Measurements from ENCODE around the gene HINFP.

- TF ChIP-seq CTCF (IDR thresholded peaks at IDR 0.05), result no peak
- no peak for TF ChIP-seq EP300 (IDR thresholded peaks at IDR 0.05)
- TF ChIP-seq POLR2A (IDR thresholded peaks at IDR 0.05), result no peak
Observed at GRCh38 chr11:119107538-119108145, 13.7 kb upstream of the HINFP start.
